HG03439 (cell line): ENCODE measurements around the gene BCAR3.

Experiments used
- ATAC-seq: cut with Tn5 transposase; IDR thresholded peaks from one replicate; pipeline ENCODE4 v1.9.1; 2021; ENCODE audit warnings: mild to moderate bottlenecking, moderate library complexity; ENCODE audit not compliant: unreplicated experiment

BCAR3 gene

DNA sequence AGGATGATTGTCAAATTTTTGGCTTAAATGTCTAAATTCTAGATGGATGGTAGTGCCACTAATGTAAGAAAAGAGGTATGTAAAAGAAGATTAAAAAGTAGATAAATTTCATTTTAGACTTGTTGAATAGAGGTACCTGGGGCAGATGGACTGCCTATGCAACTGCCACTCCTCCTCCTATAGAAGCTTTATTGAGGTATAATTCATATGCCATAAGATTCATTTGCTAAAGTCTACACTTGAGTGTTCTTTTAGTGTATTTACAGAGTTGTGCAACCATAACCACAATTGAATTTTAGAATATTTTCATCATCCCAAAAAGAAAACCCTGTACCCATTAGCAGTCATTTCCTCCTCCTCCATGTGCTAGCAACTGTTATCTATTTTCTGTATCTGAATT, 163.1 kb downstream of the BCAR3 start:
- ATAC-seq = no peak

DNA sequence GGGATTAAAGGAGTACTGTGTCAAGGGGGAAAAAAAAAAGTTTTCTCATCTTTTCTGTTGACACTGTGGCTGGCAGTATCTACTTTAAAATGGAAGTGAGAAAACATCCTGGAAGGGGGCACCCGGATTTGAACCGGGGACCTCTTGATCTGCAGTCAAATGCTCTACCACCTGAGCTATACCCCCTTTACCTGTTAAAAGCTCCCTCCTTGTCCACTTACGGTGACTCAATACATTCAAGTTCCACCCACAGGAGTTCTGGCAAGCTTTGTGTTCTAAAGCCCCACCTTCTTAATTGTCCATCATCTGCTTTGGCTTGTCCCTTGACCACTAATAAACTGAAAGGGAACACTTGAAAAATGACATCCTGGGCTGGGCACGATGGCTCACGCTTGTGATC, 165.5 kb downstream of the BCAR3 start:
- ATAC-seq = no peak
